PC-9 (cell line): ENCODE data around the gene RUNX3. TPM values are rescaled to one million over a fixed set of nuclear protein-coding genes. Genes with fewer than 3 reads are reported as not detected.

Experiments used
- BruUV-seq: library from RNA; stranded (reverse); fragments of 400-500 nt; replicated peaks from 2 replicates; lab custom pipeline; 2021; lab: Mats Ljungman, UMichigan
- CTCF ChIA-PET: fragments of 300-600 bp; sonication (Branson Sonifier 250); formaldehyde crosslinking; loops from one replicate; lab custom pipeline; 2022; ENCODE audit warnings: antibody characterized with exemption; lab: Charles Lee
- POLR2A ChIA-PET: fragments of 300-600 bp; sonication (Branson Sonifier 250); formaldehyde crosslinking; loops from one replicate; lab custom pipeline; 2022; ENCODE audit warnings: antibody characterized with exemption; ENCODE audit not compliant: unreplicated experiment; lab: Charles Lee
- DNase-seq, 2 experiments: peaks; one replicate each; pipeline versions ENCODE4 v3.0.0 to v3.0.0-alpha.2; 2015 to 2022; ENCODE audit warnings: mixed read lengths in 1 of 2
- H2AFZ ChIP-seq: fragments of 200-600 bp; sonication (generic); 2 replicates; pipeline ENCODE4 v1.8.1; 2017; ENCODE audit warnings: antibody characterized with exemption
- H3F3A ChIP-seq: fragments of 200-600 bp; sonication (generic); 2 replicates; pipeline ENCODE4 v1.8.1; 2017; ENCODE audit warnings: antibody characterized with exemption, mild to moderate bottlenecking, low read depth; ENCODE audit not compliant: insufficient read depth
- H3K27ac ChIP-seq: fragments of 200-600 bp; sonication (generic); 2 replicates; pipeline ENCODE4 v1.6.1; 2016; ENCODE audit warnings: mixed run types
- H3K27me3 ChIP-seq: fragments of 200-600 bp; sonication (generic); 2 replicates; pipeline ENCODE4 v1.6.1; 2016; ENCODE audit warnings: low read depth, mixed run types; ENCODE audit not compliant: insufficient read depth
- H3K36me3 ChIP-seq: fragments of 200-600 bp; sonication (generic); 2 replicates; pipeline ENCODE4 v1.6.1; 2016; ENCODE audit warnings: low read depth, mixed run types
- H3K4me1 ChIP-seq: fragments of 200-600 bp; sonication (generic); replicated peaks from 2 replicates; pipeline ENCODE4 v1.6.1; 2016; ENCODE audit warnings: mixed run types; ENCODE audit not compliant: insufficient read depth
- H3K4me2 ChIP-seq: fragments of 200-600 bp; sonication (generic); 2 replicates; pipeline ENCODE4 v1.6.1; 2017; ENCODE audit warnings: mixed run types
- H3K4me3 ChIP-seq: fragments of 200-600 bp; sonication (generic); 2 replicates; pipeline ENCODE4 v1.6.1; 2016; ENCODE audit warnings: mixed run types
- H3K79me2 ChIP-seq: fragments of 200-600 bp; sonication (generic); 2 replicates; pipeline ENCODE4 v1.6.1; 2017; ENCODE audit warnings: low read depth, mixed run types
- H3K9me2 ChIP-seq: fragments of 200-600 bp; sonication (generic); 2 replicates; pipeline ENCODE4 v1.8.1; 2017; ENCODE audit warnings: mild to moderate bottlenecking; ENCODE audit not compliant: insufficient read depth
- H3K9me3 ChIP-seq: fragments of 200-600 bp; sonication (generic); 2 replicates; pipeline ENCODE4 v1.8.1; 2016; ENCODE audit warnings: low read depth; ENCODE audit not compliant: insufficient read depth
- H4K20me1 ChIP-seq: fragments of 200-600 bp; sonication (generic); 2 replicates; pipeline ENCODE4 v1.8.1; 2017; ENCODE audit not compliant: insufficient read depth
- CTCF ChIP-seq: fragments of 200-600 bp; sonication (generic); conservative IDR thresholded peaks from 2 replicates; pipeline ENCODE4 v1.6.1; 2017; ENCODE audit warnings: mixed run types, antibody characterized with exemption, mild to moderate bottlenecking, moderate library complexity
- EZH2 ChIP-seq: fragments of 200-600 bp; sonication (generic); IDR thresholded peaks from 2 replicates; pipeline ENCODE4 v1.8.0; 2017; ENCODE audit warnings: antibody characterized with exemption, low read depth
- intact Hi-C: fragments of 100-400 bp; cut with micrococcal nuclease; formaldehyde crosslinking; loops from one replicate; pipeline ENCODE4 v1.10.0; 2022; ENCODE audit not compliant: unreplicated experiment
- total RNA-seq: library from RNA; stranded (reverse); gene quantifications from 2 replicates; pipeline ENCODE4 v1.2.3, GENCODE V29; 2021

RUNX3 gene
- total RNA-seq, 1 experiment from 2014 or later, result not detected

DNA sequence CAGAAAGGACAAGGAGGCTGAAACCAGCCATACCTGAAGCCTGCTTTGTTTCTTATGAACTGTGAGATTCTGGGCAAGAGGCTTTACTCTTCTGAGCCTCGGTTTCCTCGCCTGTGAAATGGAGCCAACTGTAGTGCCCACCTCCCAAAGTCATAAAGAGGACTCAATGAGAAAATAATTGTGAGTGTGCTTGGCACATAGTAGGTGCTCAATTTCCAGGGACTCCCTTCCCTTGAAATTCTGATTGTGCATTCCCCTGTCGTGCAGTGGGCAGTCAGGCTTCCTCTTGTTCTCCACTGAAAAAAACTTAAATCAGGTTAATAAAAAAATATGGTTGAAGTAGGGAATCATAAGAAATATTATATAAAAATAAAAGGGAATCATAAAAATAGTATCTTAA lies 37.5 kb upstream of the RUNX3 start:
- Histone ChIP-seq H3K36me3 (no peaks in the 10 kb centered on the region), H3K9me3 (no peaks in the 10 kb centered on the region), H3K4me2 (no peak overlapping the region), H3K9me2 (no peaks in the 10 kb centered on the region), H3F3A (peaks cover 9% of the 10 kb centered on the region; the same call in 1 of the 2 replicates), H4K20me1 (no peaks in the 10 kb centered on the region), H3K27me3 (no peaks in the 10 kb centered on the region), H3K27ac (no peak overlapping the region), H2AFZ (no peak overlapping the region), H3K4me3 (no peak overlapping the region), H3K79me2 (no peaks in the 10 kb centered on the region), H3K4me1 (peaks cover 10% of the 10 kb centered on the region)
- intact Hi-C loops, result no loop called here
- no TSS peak for BruUV-seq
- no peak for DNase-seq
- no peak for TF ChIP-seq CTCF
- TF ChIP-seq EZH2, result no peak
- CTCF ChIA-PET, result interaction anchor here (0.6 to 0.7 kb wide), 3 partner anchors 27 to 152 kb away, joined by 3 to 5 read pairs (median 3); no protein-coding TSS in a partner anchor
- POLR2A ChIA-PET, result no interaction called here

DNA sequence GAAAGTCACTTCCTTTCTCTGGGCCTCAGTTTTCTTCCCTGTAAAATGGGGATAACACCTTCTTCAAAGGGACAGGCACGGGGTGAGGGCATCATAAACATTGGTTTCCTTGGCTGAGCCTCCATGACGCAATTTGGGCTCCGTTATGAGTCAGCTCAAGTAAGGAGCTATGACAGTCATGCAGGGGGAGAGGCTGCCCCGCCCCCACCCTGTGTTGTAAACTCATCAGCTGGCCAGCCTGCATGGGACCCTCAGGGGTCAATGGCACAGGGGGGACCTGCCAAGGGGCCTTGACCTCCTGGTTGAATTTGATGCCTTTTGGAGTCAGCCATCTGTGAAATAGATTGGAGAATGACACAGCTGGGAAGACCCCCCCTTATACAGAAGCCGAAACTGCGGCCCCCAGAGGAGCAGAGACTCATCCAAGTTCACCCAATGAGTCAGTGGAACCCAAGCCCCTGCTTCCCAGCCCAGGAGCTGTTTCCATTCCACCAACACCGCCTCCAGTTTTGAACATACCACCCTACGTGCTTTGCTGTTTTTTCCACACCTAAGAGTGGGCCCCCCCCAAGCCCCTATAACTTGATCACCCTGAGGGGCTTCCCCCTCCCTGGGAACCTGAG lies 36.8 kb upstream of the RUNX3 start:
- H3K9me3 ChIP-seq, result no peaks in the 10 kb centered on the region
- H3K4me1 ChIP-seq, result peaks cover 10% of the 10 kb centered on the region
- H3F3A ChIP-seq, result peaks cover 9% of the 10 kb centered on the region; the same call in 1 of the 2 replicates
- no peaks in the 10 kb centered on the region for H3K79me2 ChIP-seq
- H3K4me3 ChIP-seq, result no peak overlapping the region
- no peaks in the 10 kb centered on the region for H3K36me3 ChIP-seq
- no peak for TF ChIP-seq EZH2
- no peaks in the 10 kb centered on the region for H3K9me2 ChIP-seq
- ChIA-PET CTCF (no interaction called here), POLR2A (interaction anchor here (0.7 kb wide), 1 partner anchor 242 kb away, joined by 3 read pairs; no protein-coding TSS in a partner anchor)
- no peak overlapping the region for H2AFZ ChIP-seq
- no peaks in the 10 kb centered on the region for H3K27me3 ChIP-seq
- DNase-seq, result peak in 1 of 2 experiments; percentile 56
- no peak overlapping the region for H3K27ac ChIP-seq
- H3K4me2 ChIP-seq, result no peak overlapping the region
- intact Hi-C loops, result no loop called here
- H4K20me1 ChIP-seq, result no peaks in the 10 kb centered on the region
- BruUV-seq, result no TSS peak

DNA sequence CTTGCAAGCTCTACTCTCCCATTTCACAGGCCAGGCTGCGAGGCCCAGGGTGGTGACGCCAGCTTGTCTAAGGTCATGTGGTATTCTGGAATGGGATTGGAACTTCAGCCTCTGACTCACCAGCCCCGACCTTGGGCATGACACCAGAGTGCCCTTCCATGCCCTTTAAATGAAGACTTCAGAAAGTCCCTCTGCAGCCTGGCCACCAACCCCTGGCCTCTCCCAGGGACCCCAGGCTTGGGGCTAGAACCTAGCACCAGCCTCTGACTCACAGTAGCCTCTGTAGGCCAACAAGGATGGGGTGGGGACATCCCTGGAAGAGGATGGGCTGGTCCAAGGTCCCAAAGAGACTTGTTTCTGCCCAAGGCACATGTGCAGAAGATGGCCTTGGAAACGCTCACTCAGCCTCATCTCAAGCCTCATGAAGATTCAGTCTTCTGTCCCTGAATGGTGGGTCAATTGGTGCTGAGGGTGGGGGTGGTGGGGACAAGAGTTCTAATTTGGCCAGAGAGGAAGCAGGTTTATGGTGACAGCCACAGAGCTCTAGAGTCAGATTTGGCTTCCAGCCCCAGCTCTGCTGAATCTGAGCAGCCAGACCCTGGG lies 36.1 kb upstream of the RUNX3 start:
- Histone ChIP-seq H3K79me2 (no peaks in the 10 kb centered on the region), H3K36me3 (no peaks in the 10 kb centered on the region), H3K9me2 (no peaks in the 10 kb centered on the region), H3F3A (peaks cover 9% of the 10 kb centered on the region; the same call in 1 of the 2 replicates), H3K9me3 (no peaks in the 10 kb centered on the region), H3K27me3 (no peaks in the 10 kb centered on the region), H4K20me1 (no peaks in the 10 kb centered on the region), H3K4me3 (no peak overlapping the region), H3K4me2 (no peak overlapping the region), H2AFZ (no peak overlapping the region), H3K27ac (no peak overlapping the region), H3K4me1 (peaks cover 10% of the 10 kb centered on the region)
- intact Hi-C loops, result no loop called here
- POLR2A ChIA-PET, result interaction anchor here (0.7 kb wide), 1 partner anchor 242 kb away, joined by 3 read pairs; no protein-coding TSS in a partner anchor
- TF ChIP-seq CTCF (no peak), EZH2 (no peak)
- no TSS peak for BruUV-seq
- CTCF ChIA-PET, result no interaction called here
- DNase-seq, result no peak
